Skin epidermis (tissue), 12 donors: Measurements from ENCODE around the gene DKKL1.
"Not testable (repeated sequence)": the region's sequence is repeated elsewhere in the genome, so short reads cannot be mapped to it uniquely, and the experiment has no call there.

Experiments
- H3K27ac ChIP-seq, 21 experiments: fragments of 200-600 bp; sonication (generic) in 11 of 21; one replicate each; pipeline ENCODE4 v1.5.0; 2020; ENCODE audit warnings: mild to moderate bottlenecking in 3 of 21, inconsistent platforms in 2 of 21, moderate library complexity in 2 of 21
- H3K4me3 ChIP-seq, 7 experiments: fragments of 200-600 bp; sonication (generic) in 2 of 7; one replicate each; pipeline ENCODE4 v1.5.0; 2020; ENCODE audit warnings: inconsistent platforms in 2 of 7, mild to moderate bottlenecking in 2 of 7, moderate library complexity in 1 of 7

DKKL1 gene

DNA sequence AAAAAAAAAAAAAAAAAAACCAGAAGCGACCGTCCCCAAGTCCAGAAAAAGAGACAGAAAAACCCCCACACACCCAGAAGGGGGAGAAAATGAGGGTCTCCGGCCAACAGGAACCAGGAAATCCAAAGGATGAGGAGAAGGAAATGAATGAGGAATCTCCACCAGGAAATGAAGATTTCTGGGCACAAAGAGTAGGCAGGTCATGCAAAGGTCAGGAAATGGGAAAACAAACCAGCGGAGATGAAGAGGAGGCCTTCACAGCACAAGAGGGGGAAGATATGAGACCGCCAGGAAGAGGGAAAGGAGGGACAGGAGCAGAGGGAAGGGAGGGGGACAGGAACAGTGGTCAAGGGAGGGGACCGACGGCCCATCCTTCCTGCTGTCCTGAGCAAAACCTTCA lies 7.3 kb upstream of the DKKL1 start:
- Histone ChIP-seq H3K27ac (peak overlapping the region in 2 of 21 experiments; percentile 42 to 43), H3K4me3 (no peak overlapping the region)

DNA sequence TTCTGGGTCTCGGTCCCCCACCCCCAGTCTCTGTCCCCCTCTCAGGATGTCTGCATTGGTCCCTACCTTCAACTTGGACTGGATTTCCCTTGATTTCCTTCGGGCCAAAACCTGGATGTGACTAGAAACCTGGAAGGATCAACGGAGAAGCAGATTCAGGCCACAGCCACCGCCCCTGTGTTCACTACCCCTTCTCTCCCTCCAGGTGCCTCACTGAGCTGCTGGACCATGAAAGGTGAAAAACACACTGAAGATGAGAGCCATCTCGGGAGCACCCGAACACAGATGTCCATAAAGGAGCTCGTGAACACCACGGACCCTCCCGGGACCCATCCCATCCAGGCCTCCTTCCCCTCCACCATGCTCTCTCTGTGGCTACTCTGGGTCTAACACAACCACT lies 6.5 kb upstream of the DKKL1 start:
- Histone ChIP-seq H3K4me3 (no peak overlapping the region), H3K27ac (peak overlapping the region in 4 of 21 experiments; percentile 3 to 43 (median 20))

DNA sequence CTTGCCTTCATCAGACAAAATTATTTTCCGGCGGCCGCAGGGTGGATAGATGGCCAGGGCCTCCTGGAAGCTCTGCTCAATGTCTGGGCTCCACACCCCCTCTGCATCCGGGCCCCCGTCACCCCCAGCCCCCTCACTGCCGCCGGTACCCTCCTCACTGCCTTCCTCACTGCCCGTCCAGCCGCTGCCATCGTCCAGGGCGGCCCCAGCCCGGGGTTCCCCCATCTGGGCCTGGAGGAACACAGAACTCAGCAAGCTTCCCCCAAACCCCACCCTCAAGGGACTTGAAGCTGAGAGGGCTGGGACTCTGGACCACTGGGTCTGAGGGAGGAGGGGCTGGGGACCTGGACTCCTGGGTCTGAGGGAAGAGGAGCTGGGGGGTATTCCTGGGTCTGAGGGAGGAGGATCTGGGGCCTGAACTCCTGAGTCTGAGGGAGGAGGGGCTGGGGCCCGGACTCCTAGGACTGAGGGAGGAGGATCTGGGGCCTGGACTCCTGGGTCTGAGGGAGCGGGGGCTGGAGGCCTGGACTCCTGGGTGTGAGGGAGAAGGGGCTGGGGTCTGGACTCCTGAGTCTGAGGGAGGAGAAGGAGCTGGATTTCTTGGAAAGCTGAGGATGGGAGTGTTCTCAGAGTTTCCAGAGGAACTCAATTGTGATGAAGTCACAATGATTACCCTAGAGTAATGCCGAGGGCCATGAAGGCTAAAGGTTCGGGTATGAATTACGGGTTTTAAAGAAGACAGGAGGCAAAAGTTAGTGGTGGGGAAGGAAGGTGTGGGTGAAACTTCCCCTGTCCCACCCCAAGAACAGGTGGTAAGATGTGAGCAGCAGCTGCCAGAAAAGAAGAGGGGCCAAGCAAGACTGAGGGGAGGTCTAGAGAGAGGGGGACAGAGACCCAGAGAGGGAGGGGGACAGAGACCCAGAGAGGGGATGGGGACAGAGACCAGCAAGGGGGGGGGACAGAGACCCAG lies 3.5 kb upstream of the DKKL1 start:
- no peak overlapping the region for H3K4me3 ChIP-seq

DNA sequence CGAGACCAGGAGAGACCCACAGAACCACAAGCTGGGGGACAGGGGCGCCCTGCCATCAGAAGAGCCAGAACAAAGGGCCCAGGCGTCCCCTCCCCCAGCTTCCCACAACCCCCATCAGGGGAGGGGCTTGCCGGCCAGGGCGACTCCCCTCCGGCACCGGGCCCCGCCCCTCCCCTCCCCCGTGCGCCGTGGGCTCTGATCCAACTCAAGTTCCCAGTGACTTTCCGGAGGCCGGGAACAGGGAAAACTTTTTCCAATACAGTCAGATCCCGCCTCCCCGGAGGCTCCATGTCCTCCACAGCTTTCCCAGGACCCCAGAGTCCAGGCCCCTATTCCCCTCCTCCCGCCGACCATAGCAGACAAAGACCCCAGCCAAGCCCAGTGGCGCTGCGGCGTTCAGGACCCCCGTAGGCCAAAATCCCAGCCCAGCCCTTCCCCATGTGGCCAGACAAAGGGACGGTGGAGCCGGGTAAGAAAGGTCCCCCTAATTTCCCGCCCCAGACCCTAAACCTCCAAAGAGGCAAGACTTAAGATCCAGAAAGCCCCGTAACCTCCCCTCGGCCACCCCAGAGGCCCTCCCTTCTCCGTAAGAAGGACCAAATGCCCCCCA lies 2.1 kb upstream of the DKKL1 start:
- Histone ChIP-seq H3K4me3 (peak overlapping the region; percentile 40 to 65 (median 55)), H3K27ac (peak overlapping the region; percentile 51 to 94 (median 86))

More for the DNA sequence above, 3.5 kb upstream of the DKKL1 start:
- H3K27ac ChIP-seq, result peak overlapping the region in 10 of 21 experiments; percentile 83 to 94 (median 89)

DNA sequence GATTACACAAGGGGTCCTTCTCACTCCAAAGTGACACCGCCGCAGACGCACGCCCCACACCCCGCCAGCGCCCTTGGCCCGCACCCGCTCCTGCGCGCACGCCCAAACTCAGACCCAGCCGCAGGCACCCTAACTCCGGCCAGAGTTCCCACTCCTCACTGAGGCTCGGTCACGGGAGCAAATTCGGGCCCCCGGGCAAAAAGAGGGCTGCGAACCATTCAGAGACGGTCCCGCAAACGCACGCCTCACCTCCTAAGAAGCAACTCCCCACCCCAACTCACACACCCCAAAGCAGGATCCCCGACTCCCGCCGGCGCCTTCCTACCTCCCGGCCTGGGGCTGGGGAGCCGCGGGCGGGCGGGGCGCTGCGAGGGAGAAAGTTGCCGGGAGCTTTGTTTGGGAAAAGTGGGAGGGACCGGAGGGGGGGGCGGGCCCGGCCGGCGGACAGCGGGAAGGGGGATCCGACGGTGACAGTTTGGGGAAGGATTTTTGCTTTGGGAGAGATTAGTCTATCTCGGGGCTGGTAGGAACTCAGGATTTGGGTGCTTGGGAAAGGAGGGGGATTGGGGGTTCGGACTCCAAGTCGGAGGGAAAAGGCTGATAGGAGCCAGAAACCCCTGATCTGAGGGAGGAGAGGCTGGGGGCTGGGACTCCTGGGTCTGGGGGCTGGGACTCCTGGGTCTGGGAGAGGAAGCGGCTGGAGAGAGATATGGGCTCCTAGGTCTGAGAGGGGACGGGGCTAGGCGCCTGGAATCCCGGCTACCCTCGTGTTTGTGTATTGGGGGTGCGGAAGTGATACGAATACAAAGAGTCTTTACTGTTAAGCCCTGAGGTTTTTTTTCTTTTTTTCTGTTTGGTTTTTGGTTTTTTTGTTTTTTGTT lies 1.4 kb upstream of the DKKL1 start, which contains the start of gene TEAD2:
TEAD2 (minus strand) TSS at position 369 of the 881 bp plus-strand sequence. CDS start 2,341 bp downstream, outside the sequence.
- H3K27ac ChIP-seq, result peak within 1 kb of the TSS; percentile 51 to 94 (median 86)

DNA sequence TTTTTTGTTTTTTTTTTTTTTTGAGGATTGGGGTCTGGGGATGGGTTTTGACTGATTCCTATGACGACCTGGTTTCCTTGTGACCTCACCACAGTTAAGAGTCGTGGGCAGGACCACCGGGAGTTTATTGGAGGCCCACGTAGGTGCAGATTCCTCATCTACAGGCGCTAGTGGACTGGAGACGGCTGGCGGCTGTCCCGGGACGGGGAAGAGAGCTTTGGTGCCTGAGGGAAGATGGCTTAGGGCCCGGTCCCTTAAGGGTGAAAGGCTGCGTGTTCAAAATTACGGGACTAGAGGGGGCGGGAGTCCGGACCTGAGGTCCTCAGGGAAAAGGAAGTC lies 779 bp upstream of the DKKL1 start:
- Histone ChIP-seq H3K27ac (peak overlapping the region in 16 of 21 experiments; percentile 49 to 94 (median 86)), H3K4me3 (peak overlapping the region; percentile 40 to 65 (median 55))

More for the DNA sequence above, 1.4 kb upstream of the DKKL1 start, which contains the start of gene TEAD2:
- H3K4me3 ChIP-seq, result peak within 1 kb of the TSS; percentile 40 to 65 (median 55)

DNA sequence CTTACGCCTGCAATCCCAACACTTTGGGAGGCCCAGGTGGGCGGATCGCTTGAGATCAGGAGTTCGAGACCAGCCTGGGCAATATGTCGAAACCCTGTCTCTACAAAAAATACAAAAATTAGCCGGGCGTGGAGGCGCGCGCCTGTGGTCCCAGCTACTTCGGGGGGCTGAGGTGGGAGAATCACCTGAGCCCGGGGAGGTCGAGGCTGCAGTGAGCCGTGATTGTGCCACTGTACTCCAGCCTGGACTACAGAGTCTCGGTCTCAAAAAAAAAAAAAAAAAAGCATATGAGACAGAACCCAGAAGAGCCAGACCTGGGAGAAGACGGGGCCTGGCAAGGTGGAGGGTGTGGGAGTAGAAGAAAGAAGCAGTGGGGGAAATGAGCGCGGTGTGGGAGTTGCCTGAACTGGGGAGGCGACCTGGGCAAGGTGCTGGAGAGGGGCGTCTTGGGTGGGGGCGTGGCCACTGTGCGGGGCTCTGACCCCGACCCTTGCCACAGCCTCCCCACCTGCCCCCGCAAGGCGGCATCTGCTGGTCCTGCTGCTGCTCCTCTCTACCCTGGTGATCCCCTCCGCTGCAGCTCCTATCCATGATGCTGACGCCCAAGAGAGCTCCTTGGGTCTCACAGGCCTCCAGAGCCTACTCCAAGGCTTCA lies 533 bp downstream of the DKKL1 start:
- peak overlapping the region in 3 of 21 experiments; percentile 40 to 63 (median 49) for H3K27ac ChIP-seq
- no peak overlapping the region for H3K4me3 ChIP-seq

DNA sequence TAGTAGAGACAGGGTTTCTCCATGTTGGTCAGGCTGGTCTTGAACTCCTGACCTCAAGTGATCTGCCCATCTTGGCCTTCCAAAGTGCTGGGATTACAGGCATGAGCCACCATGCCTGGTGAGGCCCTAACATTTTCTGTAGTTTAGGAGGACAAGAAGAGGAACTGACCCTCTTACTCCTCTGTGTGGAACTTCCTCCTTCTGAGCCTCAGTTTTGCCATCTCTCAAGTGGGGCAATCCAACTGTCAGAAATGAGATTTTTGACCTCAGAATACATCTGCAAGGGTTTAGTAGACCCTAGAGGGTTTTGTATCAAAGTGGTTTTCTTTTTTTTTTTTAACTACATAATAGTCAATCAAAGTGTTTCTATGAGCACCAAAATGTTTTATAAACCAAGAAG lies 2.4 kb downstream of the DKKL1 start:
- Histone ChIP-seq H3K27ac (no peak overlapping the region), H3K4me3 (no peak overlapping the region)

DNA sequence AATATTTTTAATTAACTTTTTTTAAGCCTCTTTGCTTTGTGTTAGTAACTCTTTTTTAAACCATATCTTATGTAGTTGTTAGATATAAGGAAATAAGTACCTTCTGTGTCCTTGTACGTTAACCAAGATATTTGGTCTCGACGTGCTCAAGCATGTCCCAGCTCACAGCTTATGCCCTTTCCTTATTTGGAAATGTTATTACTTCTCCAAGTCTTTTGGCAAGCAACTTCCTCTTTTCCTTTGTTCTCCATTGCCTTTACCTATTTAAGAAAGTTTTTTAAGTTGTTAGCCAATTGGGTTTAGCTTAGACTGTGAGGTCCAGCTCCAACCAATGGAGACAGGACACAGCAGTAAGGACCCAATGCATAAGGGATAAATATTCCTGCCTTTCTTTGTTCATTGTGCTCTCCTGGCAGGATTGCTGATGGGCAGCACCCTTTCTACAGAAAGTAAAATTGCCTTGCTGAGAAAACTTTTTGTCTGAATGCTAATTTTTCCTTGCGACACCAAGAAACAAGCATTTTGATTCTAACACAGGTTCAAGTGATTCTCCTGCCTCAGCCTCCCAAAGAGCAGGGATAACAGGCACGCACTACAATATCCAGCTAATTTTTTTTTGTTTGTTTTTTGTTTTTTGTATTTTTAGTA lies 5.2 kb downstream of the DKKL1 start:
- Histone ChIP-seq H3K27ac (no peak overlapping the region), H3K4me3 (no peak overlapping the region)

DNA sequence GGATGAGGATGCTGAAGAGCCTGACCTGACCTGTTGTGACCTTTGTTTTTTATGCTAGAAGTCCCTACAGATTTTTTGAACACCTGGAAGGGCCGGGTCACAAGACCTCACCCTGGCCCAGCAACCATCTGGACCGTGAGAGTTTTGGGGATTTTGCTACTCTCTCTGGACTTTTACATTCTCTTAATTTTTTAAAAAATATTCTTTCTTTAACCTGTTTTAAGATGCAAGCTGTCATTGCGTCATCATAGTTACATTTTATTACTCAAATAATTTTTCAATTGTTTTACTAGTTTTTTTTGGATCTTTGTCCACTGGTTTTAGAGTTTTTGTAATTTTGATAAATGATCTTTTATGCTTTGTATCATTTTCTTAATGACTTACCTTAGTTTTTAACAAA lies 7.5 kb downstream of the DKKL1 start:
- Histone ChIP-seq H3K27ac (no peak overlapping the region), H3K4me3 (no peak overlapping the region)

DNA sequence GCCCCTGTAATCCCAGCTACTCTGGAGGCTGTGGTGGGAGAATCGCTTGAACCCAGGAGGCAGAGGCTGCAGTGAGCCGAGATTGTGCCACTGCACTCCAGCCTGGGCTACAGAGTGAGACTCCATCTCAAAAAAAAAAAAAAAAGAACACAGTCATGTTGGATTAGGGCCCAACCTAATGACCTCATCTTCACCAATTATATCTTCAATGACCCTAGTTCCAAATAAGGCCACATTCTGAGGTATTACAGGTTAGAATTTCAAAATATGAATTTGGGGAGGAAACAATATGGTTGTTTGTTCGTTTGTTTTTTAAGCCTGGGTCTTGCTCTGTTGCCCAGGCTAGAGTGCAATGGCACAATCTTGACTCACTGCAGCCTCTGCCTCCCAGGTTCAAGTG lies 9.5 kb downstream of the DKKL1 start:
- not testable (repeated sequence) for H3K4me3 ChIP-seq

DNA sequence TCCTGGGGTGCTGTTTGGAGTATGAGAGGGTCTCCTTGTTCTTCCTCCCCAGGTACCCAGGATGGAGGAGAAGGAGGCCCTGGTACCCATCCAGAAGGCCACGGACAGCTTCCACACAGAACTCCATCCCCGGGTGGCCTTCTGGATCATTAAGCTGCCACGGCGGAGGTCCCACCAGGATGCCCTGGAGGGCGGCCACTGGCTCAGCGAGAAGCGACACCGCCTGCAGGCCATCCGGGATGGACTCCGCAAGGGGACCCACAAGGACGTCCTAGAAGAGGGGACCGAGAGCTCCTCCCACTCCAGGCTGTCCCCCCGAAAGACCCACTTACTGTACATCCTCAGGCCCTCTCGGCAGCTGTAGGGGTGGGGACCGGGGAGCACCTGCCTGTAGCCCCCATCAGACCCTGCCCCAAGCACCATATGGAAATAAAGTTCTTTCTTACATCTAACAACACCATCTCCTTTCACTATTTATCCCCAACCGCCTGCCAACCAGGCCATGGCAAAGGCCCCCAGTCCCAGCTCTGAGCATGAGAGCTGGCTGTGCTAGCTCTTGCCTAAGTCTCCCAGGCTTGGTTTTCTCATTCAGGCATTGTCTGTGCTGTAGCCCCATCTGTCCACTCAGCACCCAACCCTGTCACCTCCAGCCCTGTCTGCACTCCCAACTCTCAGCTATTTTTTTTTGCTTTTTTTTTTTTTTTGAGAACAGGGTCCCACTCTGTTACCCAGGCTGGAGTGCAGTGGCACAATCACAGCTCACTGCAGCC lies 11.2 kb downstream of the DKKL1 start:
- no peak overlapping the region for H3K4me3 ChIP-seq
- H3K27ac ChIP-seq, result no peak overlapping the region

More for the DNA sequence above, 9.5 kb downstream of the DKKL1 start:
- H3K27ac ChIP-seq, result not testable (repeated sequence)

DNA sequence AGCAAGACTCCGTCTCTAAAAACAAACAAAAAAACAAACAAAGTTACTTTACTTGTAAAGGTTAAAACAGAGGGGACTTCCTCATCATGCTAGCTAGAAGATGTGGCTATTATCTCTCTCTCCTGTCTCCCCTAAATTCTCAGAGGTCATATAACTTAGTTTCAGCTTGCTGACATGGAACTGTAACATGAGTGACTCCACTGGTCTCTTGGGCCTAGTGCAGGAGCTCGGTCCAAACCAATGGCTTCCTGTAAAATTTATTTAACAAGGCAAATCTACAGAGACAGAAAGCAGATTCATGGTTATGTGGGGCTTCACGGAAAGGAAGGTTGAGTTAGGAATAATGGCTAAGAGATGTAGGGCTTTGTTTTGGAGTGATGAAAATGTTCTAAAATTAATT lies 14.8 kb downstream of the DKKL1 start:
- Histone ChIP-seq H3K27ac (no peak overlapping the region), H3K4me3 (no peak overlapping the region)

DNA sequence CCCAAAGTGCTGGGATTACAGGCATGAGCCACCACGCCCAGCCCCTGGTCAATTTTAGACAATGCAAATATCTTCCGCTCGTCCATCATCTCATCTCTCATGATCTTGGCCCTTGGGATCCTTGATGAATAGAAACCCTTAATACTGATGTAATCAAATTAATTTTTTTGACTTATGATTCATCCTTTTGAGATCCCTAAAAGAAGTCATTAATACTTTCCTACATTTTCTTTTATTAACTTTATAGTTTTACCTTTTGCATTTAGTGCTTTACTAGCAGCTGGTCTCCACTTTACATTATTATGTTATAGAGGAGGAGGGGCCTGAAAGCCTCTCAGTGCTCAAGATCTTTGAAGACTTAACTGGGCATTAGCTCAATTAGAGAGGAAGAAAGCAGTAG lies 16.7 kb downstream of the DKKL1 start:
- no peak overlapping the region for H3K4me3 ChIP-seq
- H3K27ac ChIP-seq, result no peak overlapping the region

DNA sequence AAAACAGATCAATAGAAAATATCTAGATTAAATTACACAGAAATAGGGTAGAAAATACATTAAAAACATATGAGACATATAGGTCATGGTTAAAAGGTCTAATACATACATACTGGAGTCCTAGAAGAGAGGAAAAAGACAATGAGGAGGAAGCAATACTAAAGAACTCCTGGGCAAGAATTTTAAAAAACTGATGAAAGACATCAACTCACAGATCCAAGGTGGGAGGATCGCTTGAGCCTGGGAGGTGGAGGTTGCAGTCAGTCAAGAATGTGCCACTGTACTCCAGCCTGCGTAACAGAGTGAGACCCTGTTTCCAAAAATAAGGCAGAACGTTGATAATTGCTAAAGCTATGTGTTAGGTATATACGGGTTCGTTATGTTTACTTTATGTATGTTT lies 19.0 kb downstream of the DKKL1 start:
- Histone ChIP-seq H3K4me3 (no peak overlapping the region), H3K27ac (no peak overlapping the region)

DNA sequence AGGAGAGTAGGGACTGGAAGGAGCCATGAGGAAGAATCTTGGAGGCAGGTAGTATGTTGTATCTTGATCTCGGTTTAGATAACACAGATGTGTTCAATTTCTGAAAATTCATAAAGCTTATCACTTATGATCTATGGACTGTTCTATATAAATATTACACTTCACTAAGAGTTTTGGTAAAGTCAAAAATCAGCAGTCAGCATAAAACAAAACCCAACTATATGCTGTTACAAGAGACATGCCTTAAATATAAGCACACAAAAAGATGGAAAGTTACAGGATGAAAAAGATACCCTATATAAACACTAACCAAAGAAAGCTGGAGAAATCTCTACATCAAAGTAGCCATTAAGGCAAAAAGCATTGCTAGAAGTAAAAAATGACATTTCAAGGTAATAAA lies 19.9 kb downstream of the DKKL1 start:
- Histone ChIP-seq H3K4me3 (no peak overlapping the region), H3K27ac (no peak overlapping the region)

DNA sequence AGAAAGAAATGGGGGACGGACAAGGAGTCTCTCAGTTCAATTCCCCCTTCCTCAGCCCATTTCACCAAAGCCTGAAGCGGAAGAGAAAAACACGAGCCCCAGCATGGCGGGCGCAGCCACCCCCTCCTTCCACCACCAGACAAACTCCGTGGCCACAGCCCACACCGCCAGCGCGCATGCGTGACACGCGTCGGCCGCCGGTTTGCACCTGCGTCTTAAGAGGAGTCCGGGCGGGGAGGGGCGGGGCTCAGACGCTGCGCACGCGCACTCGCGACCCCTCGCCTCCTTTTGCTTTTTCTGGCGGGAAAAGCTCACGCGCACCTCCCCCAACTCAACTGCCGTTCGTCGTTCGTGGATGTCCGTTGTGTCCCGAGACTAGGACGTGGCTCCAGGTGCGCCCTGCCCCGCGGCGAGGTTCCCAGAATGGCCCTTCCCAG lies 24.3 kb downstream of the DKKL1 start, which contains the start of gene KASH5:
KASH5 (plus strand) TSS at position 314 of the 437 bp plus-strand sequence. CDS start 2,635 bp downstream, outside the sequence.
- H3K4me3 ChIP-seq, result peak within 1 kb of the TSS in 5 of 7 experiments; percentile 0 to 30 (median 13)
- no peak within 1 kb of the TSS for H3K27ac ChIP-seq

DNA sequence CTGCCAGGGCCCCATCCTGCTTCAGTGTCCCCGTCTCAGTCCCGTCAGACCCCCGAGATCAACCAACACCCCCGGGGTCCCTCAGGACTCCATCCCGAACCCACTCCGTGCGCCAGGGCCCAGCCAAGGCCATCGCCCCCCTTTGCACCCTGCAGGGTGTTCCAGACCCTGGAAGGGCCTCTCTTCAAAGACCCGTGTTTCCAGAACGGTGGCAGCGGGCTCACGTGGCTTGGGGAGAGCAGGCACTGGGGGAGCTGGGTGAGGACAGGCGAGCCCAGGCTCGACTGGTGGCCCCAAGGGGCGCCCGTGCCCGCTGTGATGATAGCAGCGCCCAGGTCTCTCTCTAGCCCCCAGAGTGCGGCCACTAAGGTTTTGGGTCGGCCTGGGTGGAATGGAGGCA lies 25.7 kb downstream of the DKKL1 start:
- Histone ChIP-seq H3K27ac (no peak overlapping the region), H3K4me3 (no peak overlapping the region)
